Upper lobe of left lung (tissue), 4 donors: ENCODE data around the gene RAB24.

Source experiments
- EP300 ChIP-seq, 4 donors: sonication (generic); formaldehyde crosslinking; IDR thresholded peaks; one replicate each; pipeline ENCODE4 v1.5.1; 2017; ENCODE audit warnings: antibody characterized with exemption in 4 of 4, control low read depth in 2 of 4
- POLR2A ChIP-seq, 4 donors: fragments of 450-650 bp; IDR thresholded peaks; one replicate each; pipeline ENCODE4 v1.5.1; 2016 to 2017; ENCODE audit warnings: antibody characterized with exemption in 4 of 4, mild to moderate bottlenecking in 2 of 4
- POLR2AphosphoS5 ChIP-seq, 2 donors: sonication (generic); formaldehyde crosslinking; IDR thresholded peaks; one replicate each; pipeline ENCODE4 v1.5.1; 2017; ENCODE audit warnings: antibody characterized with exemption in 2 of 2
- TF ChIP-seq, protein P1 (sequence below), 6 experiments: fragments of 450-650 bp in 4 of 6; fragments of 200-600 bp in 2 of 6; sonication (generic) in 2 of 6; IDR thresholded peaks; one replicate each; pipeline ENCODE4 v1.5.1; 2016 to 2019; ENCODE audit warnings: antibody characterized with exemption in 6 of 6

DNA sequence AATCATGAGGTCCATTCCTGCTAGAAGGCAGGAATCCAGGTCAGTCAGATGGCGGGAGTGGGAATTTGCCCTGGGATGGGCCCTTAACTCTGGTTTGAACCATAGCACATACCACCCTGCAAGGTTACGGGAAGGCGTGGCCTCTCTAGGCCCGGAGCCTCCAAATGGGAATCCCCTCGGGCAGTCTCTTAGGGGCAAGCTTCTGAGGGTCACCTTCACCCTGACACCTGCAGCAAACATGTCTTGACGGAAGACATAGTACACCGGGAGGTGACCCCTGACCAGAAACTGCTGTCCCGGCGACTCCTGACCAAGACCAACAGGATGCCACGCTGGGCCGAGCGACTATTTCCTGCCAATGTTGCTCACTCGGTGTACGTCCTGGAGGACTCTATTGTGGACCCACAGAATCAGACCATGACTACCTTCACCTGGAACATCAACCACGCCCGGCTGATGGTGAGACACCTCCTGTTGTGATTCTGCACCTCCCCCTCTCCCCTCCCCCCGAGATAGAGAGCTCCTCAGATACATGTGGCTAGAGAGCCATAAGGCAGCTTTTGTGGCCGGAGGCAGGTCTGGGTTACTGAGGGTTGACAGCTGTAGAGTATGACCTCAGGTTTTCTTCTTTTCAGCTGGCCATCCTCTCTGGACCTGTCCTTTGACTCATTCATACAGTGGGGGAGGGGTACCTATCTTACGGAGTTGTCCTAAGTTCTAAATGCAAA, 1.0 kb upstream of the RAB24 start:
- TF ChIP-seq POLR2AphosphoS5 (IDR thresholded peaks at IDR 0.05) (no peak), POLR2A (IDR thresholded peaks at IDR 0.05) (no peak), EP300 (IDR thresholded peaks at IDR 0.05) (no peak)
- TF ChIP-seq, protein P1, sequence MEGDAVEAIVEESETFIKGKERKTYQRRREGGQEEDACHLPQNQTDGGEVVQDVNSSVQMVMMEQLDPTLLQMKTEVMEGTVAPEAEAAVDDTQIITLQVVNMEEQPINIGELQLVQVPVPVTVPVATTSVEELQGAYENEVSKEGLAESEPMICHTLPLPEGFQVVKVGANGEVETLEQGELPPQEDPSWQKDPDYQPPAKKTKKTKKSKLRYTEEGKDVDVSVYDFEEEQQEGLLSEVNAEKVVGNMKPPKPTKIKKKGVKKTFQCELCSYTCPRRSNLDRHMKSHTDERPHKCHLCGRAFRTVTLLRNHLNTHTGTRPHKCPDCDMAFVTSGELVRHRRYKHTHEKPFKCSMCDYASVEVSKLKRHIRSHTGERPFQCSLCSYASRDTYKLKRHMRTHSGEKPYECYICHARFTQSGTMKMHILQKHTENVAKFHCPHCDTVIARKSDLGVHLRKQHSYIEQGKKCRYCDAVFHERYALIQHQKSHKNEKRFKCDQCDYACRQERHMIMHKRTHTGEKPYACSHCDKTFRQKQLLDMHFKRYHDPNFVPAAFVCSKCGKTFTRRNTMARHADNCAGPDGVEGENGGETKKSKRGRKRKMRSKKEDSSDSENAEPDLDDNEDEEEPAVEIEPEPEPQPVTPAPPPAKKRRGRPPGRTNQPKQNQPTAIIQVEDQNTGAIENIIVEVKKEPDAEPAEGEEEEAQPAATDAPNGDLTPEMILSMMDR (IDR thresholded peaks at IDR 0.05), result no peak
